Measurements from ENCODE around the gene ALDH1A1. TPM values are rescaled to one million over a fixed set of nuclear protein-coding genes. Genes with fewer than 3 reads are reported as not detected.

Gene ALDH1A1
- polyA plus RNA-seq, 1 of the 3 experiments (the other 2 are of a cell fraction), result 0.03 TPM

GRCh38 chr9:72933730-72934665, 18.9 kb downstream of the ALDH1A1 start:
- no peaks in the 10 kb centered on the region for H3K36me3 ChIP-seq (replicated peaks in 1 of 2; ENCODE audit: control insufficient read depth in 1 of 2, insufficient read depth in 2 of 2, low read length in 1 of 2)
- no peak overlapping the region for H3K27ac ChIP-seq (ENCODE audit: low read depth in 2 of 2, low read length in 1 of 2)
- no peaks in the 10 kb centered on the region; a peak in 1 of 4 replicates for H3K4me1 ChIP-seq (ENCODE audit: control insufficient read depth in 1 of 2, insufficient read depth in 2 of 2, low read depth in 1 of 2, low read length in 1 of 2)
- no peaks in the 10 kb centered on the region; the same call in 1 of the 2 replicates for H3K9me2 ChIP-seq
- no peak for DNase-seq
- no peaks in the 10 kb centered on the region for H4K20me1 ChIP-seq (ENCODE audit: insufficient read depth)
- TF ChIP-seq MEF2A (IDR thresholded peaks at IDR 0.05; ENCODE audit: borderline replicate concordance, low read depth) (no peak), CTCF (IDR thresholded peaks at IDR 0.05) (no peak), TCF12 (IDR thresholded peaks at IDR 0.05) (no peak), IRF3 (IDR thresholded peaks at IDR 0.05; ENCODE audit: low read depth, low read length) (no peak), NFIC (IDR thresholded peaks at IDR 0.05; ENCODE audit: borderline replicate concordance) (no peak), SIN3A (IDR thresholded peaks at IDR 0.05; ENCODE audit: borderline replicate concordance, low read depth, low read length) (no peak), EZH2phosphoT487 (IDR thresholded peaks at IDR 0.05; ENCODE audit: borderline replicate concordance, low read depth) (no peak), NRF1 (IDR thresholded peaks at IDR 0.05; ENCODE audit: low read depth, low read length) (no peak), RCOR1 (IDR thresholded peaks at IDR 0.05; ENCODE audit: low read length) (no peak), MAX (IDR thresholded peaks at IDR 0.05; ENCODE audit: low read depth) (no peak), TEAD4 (IDR thresholded peaks at IDR 0.05; ENCODE audit: borderline replicate concordance, insufficient read depth) (no peak), RAD21 (IDR thresholded peaks at IDR 0.05; ENCODE audit: low read length) (no peak), CHD2 (IDR thresholded peaks at IDR 0.05; ENCODE audit: low read length, partially characterized antibody) (no peak), FOSL2 (IDR thresholded peaks at IDR 0.05; ENCODE audit: borderline replicate concordance, low read depth) (no peak), USF2 (IDR thresholded peaks at IDR 0.05; ENCODE audit: borderline replicate concordance, low read depth, low read length) (no peak), FOXM1 (IDR thresholded peaks at IDR 0.05; ENCODE audit: low read depth) (no peak), MXI1 (IDR thresholded peaks at IDR 0.05; ENCODE audit: low read depth, low read length) (no peak), POLR2AphosphoS5 (IDR thresholded peaks at IDR 0.05; ENCODE audit: low read depth, low read length) (no peak)
- H3K9ac ChIP-seq, result no peak overlapping the region
- 6% methylated on average over 4 of the region's 4 CpGs for WGBS (ENCODE audit: low lambda C conversion rate)
- H3K27me3 ChIP-seq (ENCODE audit: insufficient read depth), result no peaks in the 10 kb centered on the region
- no peak overlapping the region for H3K4me2 ChIP-seq
- no peaks in the 10 kb centered on the region for H3K79me2 ChIP-seq (ENCODE audit: insufficient read depth)
- H2AFZ ChIP-seq (ENCODE audit: low read depth), result no peak overlapping the region
- ChIA-PET POLR2A (no interaction called here), CTCF (no interaction called here)
- no peak overlapping the region for H3K4me3 ChIP-seq (ENCODE audit: low read depth in 2 of 2, low read length in 1 of 2)
- no peaks in the 10 kb centered on the region for H3K9me3 ChIP-seq
- H3F3A ChIP-seq (replicated peaks; ENCODE audit: insufficient read depth), result no peaks in the 10 kb centered on the region
